ENCODE data around the gene PLA2G4D. TPM values are rescaled to one million over a fixed set of nuclear protein-coding genes. Genes with fewer than 3 reads are reported as not detected.

Gene PLA2G4D, protein sequence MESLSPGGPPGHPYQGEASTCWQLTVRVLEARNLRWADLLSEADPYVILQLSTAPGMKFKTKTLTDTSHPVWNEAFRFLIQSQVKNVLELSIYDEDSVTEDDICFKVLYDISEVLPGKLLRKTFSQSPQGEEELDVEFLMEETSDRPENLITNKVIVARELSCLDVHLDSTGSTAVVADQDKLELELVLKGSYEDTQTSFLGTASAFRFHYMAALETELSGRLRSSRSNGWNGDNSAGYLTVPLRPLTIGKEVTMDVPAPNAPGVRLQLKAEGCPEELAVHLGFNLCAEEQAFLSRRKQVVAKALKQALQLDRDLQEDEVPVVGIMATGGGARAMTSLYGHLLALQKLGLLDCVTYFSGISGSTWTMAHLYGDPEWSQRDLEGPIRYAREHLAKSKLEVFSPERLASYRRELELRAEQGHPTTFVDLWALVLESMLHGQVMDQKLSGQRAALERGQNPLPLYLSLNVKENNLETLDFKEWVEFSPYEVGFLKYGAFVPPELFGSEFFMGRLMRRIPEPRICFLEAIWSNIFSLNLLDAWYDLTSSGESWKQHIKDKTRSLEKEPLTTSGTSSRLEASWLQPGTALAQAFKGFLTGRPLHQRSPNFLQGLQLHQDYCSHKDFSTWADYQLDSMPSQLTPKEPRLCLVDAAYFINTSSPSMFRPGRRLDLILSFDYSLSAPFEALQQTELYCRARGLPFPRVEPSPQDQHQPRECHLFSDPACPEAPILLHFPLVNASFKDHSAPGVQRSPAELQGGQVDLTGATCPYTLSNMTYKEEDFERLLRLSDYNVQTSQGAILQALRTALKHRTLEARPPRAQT
- not detected in 2 replicates for total RNA-seq

DNA sequence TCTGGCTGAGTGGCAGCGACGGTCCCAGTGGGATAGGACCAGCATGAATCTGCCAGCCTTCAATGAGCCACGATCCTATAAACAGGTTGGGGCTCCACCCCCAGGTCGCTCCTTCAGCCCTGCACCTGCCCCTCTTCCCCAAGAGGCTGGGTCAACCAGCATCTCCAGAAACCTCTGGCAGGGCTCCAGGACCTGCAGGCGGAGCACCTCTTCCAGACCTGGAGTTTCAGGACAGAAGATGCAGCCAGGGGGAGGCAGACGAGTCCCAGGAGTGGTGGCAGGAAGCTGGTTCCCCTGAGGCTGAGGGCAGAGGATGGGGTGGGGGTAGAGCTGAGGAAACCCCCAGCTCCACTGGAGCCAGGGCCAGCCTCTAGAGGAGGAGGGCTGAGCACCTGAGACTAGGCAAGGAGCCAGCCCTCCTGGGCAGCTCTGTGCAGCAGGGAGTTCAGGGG, at the start of gene PLA2G4D:
TSS of gene PLA2G4D (minus strand) at position 51 of the 452 bp plus-strand sequence. CDS start 103 bp downstream, outside the sequence.

GRCh38 chr15:42020713-42021273, 73.6 kb downstream of the PLA2G4D start, which contains the start of gene PLA2G4E:
TSS of gene PLA2G4E (minus strand) at chr15:42021042. CDS start at chr15:42021030, 12 bp downstream.

Other genes with a start within 250 kb of the PLA2G4D start
- gene SPTBN5, start 200.5 kb downstream of the PLA2G4D start, total RNA-seq: under 0.01 TPM in 2 replicates
- 25.9 and 27.4 TPM in 2 replicates for gene EHD4, start 122.0 kb downstream of the PLA2G4D start, total RNA-seq
- gene PLA2G4E, start 73.5 kb downstream of the PLA2G4D start, total RNA-seq: not detected in 2 replicates
- gene PLA2G4F, start 62.1 kb upstream of the PLA2G4D start, total RNA-seq: not detected in 2 replicates
- 30.9 and 33.9 TPM in 2 replicates for gene VPS39, start 113.7 kb upstream of the PLA2G4D start, total RNA-seq
- 9.6 and 11.9 TPM in 2 replicates for gene GANC, start 178.6 kb upstream of the PLA2G4D start, total RNA-seq
- gene TMEM87A, start 178.9 kb upstream of the PLA2G4D start, total RNA-seq: 25.1 and 31.3 TPM in 2 replicates

Measured in bronchus fibroblast of lung (primary cell).